Prostate gland (tissue), 2 donors: ENCODE data around the gene SLCO4A1. TPM values are rescaled to one million over a fixed set of nuclear protein-coding genes. Genes with fewer than 3 reads are reported as not detected.

Experiments
- DNase-seq: peaks from one replicate; pipeline ENCODE4 v3.0.0-alpha.2; 2019; ENCODE audit warnings: low spot score
- H3K27ac ChIP-seq, 2 donors: fragments of 200-600 bp; sonication (generic); 2 replicates each; pipeline ENCODE4 v1.5.1; 2017 to 2019
- H3K27me3 ChIP-seq: fragments of 200-600 bp; sonication (generic); replicated peaks from 2 replicates; pipeline ENCODE4 v1.5.1; 2019; ENCODE audit not compliant: insufficient read depth
- H3K36me3 ChIP-seq, 2 donors: fragments of 200-600 bp; sonication (generic); 1 replicate in 1 of 2; 2 replicates in 1 of 2; pipeline versions ENCODE4 v1.5.1 to v1.8.1; 2017 to 2019
- H3K4me1 ChIP-seq: fragments of 200-600 bp; sonication (generic); replicated peaks from 2 replicates; pipeline ENCODE4 v1.5.1; 2019
- H3K4me3 ChIP-seq, 2 donors: fragments of 200-600 bp; sonication (generic); 2 replicates each; pipeline ENCODE4 v1.5.1; 2017 to 2019
- H3K9me3 ChIP-seq: fragments of 200-600 bp; sonication (generic); 2 replicates; pipeline ENCODE4 v1.5.1; 2017
- POLR2A ChIP-seq: fragments of 450-650 bp; IDR thresholded peaks from one replicate; pipeline ENCODE4 v1.6.1; 2016; ENCODE audit warnings: antibody characterized with exemption, mild to moderate bottlenecking
- POLR2AphosphoS5 ChIP-seq: sonication (generic); formaldehyde crosslinking; IDR thresholded peaks from one replicate; pipeline ENCODE4 v1.6.1; 2017; ENCODE audit warnings: antibody characterized with exemption
- WGBS: methylation state at CpG from one replicate; pipeline ENCODE4 v1.1.5; 2018; 5-methylcytosine and 5-hydroxymethylcytosine counted together
- intact Hi-C: fragments of 100-400 bp; cut with DNase I; formaldehyde crosslinking; loops from one replicate; pipeline ENCODE4 v1.14.2; 2022
- total RNA-seq, 2 donors: library from RNA; depleted of rRNA; stranded (reverse); fragments of >200 nt; gene quantifications; one replicate each; pipeline ENCODE4 v1.1.0, GENCODE V29; 2016
- TF ChIP-seq, protein P1 (sequence below), 4 experiments: fragments of 200-600 bp in 2 of 4; fragments of 450-650 bp in 2 of 4; sonication (generic) in 2 of 4; IDR thresholded peaks; 1 replicate in 3 of 4; 2 replicates in 1 of 4; pipeline ENCODE4 v1.5.1; 2016 to 2019; ENCODE audit warnings: antibody characterized with exemption in 4 of 4, mild to moderate bottlenecking in 2 of 4, moderate library complexity in 2 of 4

Gene SLCO4A1
- total RNA-seq, 2 donors from 2014 or later: 4.5 to 12.3 TPM

DNA sequence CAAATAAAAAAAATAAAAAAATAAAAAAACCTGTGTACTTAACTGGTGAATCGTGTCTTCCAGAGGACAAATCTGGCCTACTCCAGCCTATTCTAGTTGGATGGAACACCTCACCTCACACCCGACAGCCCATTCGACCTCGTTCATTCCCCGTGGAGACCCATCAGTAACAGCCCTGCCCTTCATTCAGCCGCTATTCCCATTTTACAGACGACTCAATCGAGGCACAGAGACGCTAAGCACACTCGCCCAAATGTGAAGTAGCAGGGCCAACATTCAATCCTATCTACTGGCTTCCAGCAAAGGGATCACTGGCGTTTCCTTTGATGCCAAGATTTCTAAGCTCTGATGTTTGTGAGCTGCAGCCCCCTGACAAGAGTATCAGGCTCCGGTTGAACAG, 64.6 kb downstream of the SLCO4A1 start:
- intact Hi-C loops: no loop called here
- TF ChIP-seq, protein P1, sequence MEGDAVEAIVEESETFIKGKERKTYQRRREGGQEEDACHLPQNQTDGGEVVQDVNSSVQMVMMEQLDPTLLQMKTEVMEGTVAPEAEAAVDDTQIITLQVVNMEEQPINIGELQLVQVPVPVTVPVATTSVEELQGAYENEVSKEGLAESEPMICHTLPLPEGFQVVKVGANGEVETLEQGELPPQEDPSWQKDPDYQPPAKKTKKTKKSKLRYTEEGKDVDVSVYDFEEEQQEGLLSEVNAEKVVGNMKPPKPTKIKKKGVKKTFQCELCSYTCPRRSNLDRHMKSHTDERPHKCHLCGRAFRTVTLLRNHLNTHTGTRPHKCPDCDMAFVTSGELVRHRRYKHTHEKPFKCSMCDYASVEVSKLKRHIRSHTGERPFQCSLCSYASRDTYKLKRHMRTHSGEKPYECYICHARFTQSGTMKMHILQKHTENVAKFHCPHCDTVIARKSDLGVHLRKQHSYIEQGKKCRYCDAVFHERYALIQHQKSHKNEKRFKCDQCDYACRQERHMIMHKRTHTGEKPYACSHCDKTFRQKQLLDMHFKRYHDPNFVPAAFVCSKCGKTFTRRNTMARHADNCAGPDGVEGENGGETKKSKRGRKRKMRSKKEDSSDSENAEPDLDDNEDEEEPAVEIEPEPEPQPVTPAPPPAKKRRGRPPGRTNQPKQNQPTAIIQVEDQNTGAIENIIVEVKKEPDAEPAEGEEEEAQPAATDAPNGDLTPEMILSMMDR (IDR thresholded peaks at IDR 0.05): no peak
- TF ChIP-seq POLR2A (no peak), POLR2AphosphoS5 (no peak)
- H3K27me3 ChIP-seq: peaks cover 36% of the 10 kb centered on the region

GRCh38 chr20:62707276-62707920, 65.1 kb downstream of the SLCO4A1 start:
- Histone ChIP-seq H3K4me3 (no peak overlapping the region), H3K36me3 (no peaks in the 10 kb centered on the region), H3K9me3 (no peaks in the 10 kb centered on the region), H3K4me1 (no peaks in the 10 kb centered on the region), H3K27me3 (peaks cover 36% of the 10 kb centered on the region), H3K27ac (no peak overlapping the region)
- intact Hi-C loops: no loop called here
- 66% methylated on average over 16 of the region's 16 CpGs for WGBS
- no peak for DNase-seq
- no peak for TF ChIP-seq POLR2AphosphoS5
- no peak for TF ChIP-seq POLR2A
- TF ChIP-seq, protein P1 (IDR thresholded peaks at IDR 0.05): no peak

More for the DNA sequence above, 64.6 kb downstream of the SLCO4A1 start:
- Histone ChIP-seq H3K4me1 (no peaks in the 10 kb centered on the region), H3K27ac (no peak overlapping the region), H3K4me3 (no peak overlapping the region), H3K9me3 (no peaks in the 10 kb centered on the region), H3K36me3 (no peaks in the 10 kb centered on the region)
- DNase-seq: no peak
- 88% methylated on average over 12 of the region's 12 CpGs for WGBS

DNA sequence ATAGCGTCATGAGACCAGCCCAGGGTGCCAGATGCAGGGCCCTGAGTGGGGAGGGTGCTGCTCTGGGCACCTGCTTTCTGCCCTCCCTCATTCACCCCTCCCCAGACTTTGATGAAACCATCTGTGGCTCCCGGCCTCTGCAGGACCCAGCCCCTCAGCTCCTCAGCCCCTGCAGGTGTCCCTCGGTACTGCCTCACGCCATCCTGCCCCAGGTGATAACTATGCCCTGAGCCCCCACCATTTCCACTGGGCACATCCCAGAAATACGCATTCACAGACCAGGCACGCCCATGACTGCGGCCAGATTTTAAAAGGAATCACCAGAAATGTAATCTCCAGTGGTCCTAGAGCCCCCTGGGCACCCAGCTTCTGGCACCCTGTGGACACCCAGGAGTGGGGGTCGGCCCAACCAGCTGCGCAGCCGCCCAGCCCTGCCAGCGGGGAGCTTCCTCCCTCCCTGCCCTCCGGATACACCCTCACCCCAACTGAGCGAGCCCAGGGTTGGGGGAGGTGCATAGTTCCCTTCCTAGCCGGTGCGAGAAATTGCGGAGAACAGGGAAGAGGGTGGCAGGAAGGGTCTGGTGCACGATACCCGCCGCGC, 65.7 kb downstream of the SLCO4A1 start:
- WGBS: 5% methylated on average over 15 of the region's 20 CpGs
- intact Hi-C loops: no loop called here
- H3K36me3 ChIP-seq: no peaks in the 10 kb centered on the region
- no peaks in the 10 kb centered on the region for H3K9me3 ChIP-seq
- no peak for DNase-seq
- no peak overlapping the region for H3K27ac ChIP-seq
- peaks cover 36% of the 10 kb centered on the region for H3K27me3 ChIP-seq
- TF ChIP-seq, protein P1 (IDR thresholded peaks at IDR 0.05): no peak
- TF ChIP-seq POLR2A: no peak
- no peak for TF ChIP-seq POLR2AphosphoS5
- no peaks in the 10 kb centered on the region for H3K4me1 ChIP-seq
- H3K4me3 ChIP-seq: no peak overlapping the region

- WGBS: 11% methylated on average over 79 of the region's 124 CpGs
Measured at GRCh38 chr20:62708591-62709536, 66.6 kb downstream of the SLCO4A1 start, which contains the start of gene NTSR1. TSS of gene NTSR1 (plus strand) at chr20:62708836. CDS start at chr20:62709208, 372 bp downstream.

More at GRCh38 chr20:62708591-62709536, 66.6 kb downstream of the SLCO4A1 start, which contains the start of gene NTSR1:
- H3K4me3 ChIP-seq: no peak within 1 kb of the TSS
- H3K27ac ChIP-seq: no peak within 1 kb of the TSS
- intact Hi-C loops: no loop called here
- peaks cover 36% of the 10 kb centered on the region for H3K27me3 ChIP-seq
- no peaks in the 10 kb centered on the region for H3K9me3 ChIP-seq
- H3K36me3 ChIP-seq: no peaks in the 10 kb centered on the region
- DNase-seq: no peak
- TF ChIP-seq, protein P1 (IDR thresholded peaks at IDR 0.05): no peak
- TF ChIP-seq POLR2A (no peak), POLR2AphosphoS5 (no peak)
- no peaks in the 10 kb centered on the region for H3K4me1 ChIP-seq
